Heart left ventricle (tissue), 13 donors: Measurements from ENCODE around the gene RBM44.

Source experiments
- CTCF ChIP-seq, 12 donors: fragments of 200-600 bp; sonication (generic) in 4 of 12; IDR thresholded peaks; one replicate each; pipeline versions ENCODE4 v1.5.0 to v1.8.0; 2018 to 2022; ENCODE audit warnings: antibody characterized with exemption in 12 of 12, mild to moderate bottlenecking in 5 of 12
- POLR2A ChIP-seq, 2 donors: fragments of 450-650 bp; IDR thresholded peaks; one replicate each; pipeline ENCODE4 v1.6.1; 2017; ENCODE audit warnings: antibody characterized with exemption in 2 of 2, mild to moderate bottlenecking in 2 of 2, moderate library complexity in 2 of 2
- donor health status: ischemic (EF 13 %, LVEDD 7.1; RV severe dilation, severe dysfunction).
- donor health status: DM: no; HTN: yes; CAD: no.
- donor health status: DM: no; HTN: no; CAD: no.
- donor health status: ischemic (EF 25% LVEDD 6.9; RV normal size, moderate dysfunction).
- donor health status: ischemic (EF 25% LVEDD 5.7; RV mildly dilated, moderate dysfunction).
- donor health status: ischemic (EF 35%, LVEDD 5.7; RV mildly dilated, moderate dysfunction).
- donor health status: nonischemic (EF 11% LVEDD 7.7; RV severe dilation, severe dysfunction).
- donor health status: DM: yes; HTN: yes; CAD: no.
- donor health status: PGD.
- donor health status: ischemic (EF 29% LVEDD 5.4; RV normal size, mild dysfunction).
- donor health status: nonischemic (EF 23%, LVEDD 6.1; RV moderate dilation, normal function).

- TF ChIP-seq CTCF (IDR thresholded peaks at IDR 0.05) (no peak), POLR2A (IDR thresholded peaks at IDR 0.05) (no peak)
Observed at GRCh38 chr2:237875256-237876060, 76.9 kb downstream of the RBM44 start.
